ENCODE data around the gene TPGS1. TPM values are rescaled to one million over a fixed set of nuclear protein-coding genes. Genes with fewer than 3 reads are reported as not detected.

The TPGS1 gene
- total and polyA plus RNA-seq, 2 donors (not counting 3 experiments of a cell fraction or from before 2014, with no cell fraction given): 20.9 to 24.7 TPM

DNA sequence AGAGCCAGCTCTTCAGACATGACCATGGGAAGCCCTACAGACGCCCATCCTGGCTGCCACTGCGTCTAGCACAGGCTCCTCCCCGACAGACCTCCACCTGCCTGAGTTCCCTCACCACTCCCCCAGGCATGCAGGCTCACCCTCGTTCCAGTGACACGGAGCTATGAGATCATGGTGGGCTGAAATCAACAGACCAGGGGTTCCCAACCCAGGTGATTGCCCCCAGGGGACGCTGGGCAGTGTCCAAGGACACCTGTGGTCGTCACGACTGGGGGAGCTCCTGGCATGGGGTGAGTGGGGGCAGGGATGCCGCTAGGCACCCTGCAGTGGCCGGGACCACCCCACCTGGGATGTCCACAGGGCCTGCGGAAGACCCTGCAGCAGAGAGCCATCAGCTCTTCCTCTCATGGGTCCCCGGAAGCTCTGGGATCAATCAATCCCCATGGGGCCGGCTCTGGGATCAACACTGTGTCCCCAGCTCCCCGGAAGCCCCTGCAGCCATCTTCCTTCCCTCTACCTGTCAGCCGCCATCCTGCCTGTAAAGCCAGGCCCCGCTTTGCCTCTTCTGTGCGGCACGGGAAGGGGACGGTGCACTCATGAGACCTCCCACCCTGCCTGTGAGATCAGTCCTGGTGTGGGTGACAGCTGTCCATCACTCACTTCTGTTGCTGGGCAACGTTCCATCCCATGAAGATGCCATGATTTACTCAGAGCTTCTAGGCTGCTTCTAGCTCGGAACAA, 23.8 kb upstream of the TPGS1 start:
- no peaks in the 10 kb centered on the region for H3K4me1 ChIP-seq (ENCODE audit: control insufficient read depth, extremely low read depth, insufficient read depth, low read length)
- DNase-seq (ENCODE audit: low read depth, low spot score): no peak
- CTCF ChIA-PET: interaction anchor here (1.5 to 2.0 kb wide), 2 partner anchors 12 to 23 kb away, joined by 7 read pairs; partner anchors contain the start of gene MADCAM1
- TF ChIP-seq JUN (IDR thresholded peaks at IDR 0.05; ENCODE audit: borderline replicate concordance, insufficient read depth, insufficient read length, low read depth) (no peak), POLR2A (IDR thresholded peaks at IDR 0.05; ENCODE audit: low read depth, low read length) (no peak), MYC (IDR thresholded peaks at IDR 0.05; ENCODE audit: low read depth, low read length) (no peak), EZH2 (IDR thresholded peaks at IDR 0.05; ENCODE audit: borderline replicate concordance, low read depth, low read length, severe bottlenecking) (no peak), GATA2 (IDR thresholded peaks at IDR 0.05; ENCODE audit: insufficient read depth, insufficient read length, low read depth, low read length) (no peak)
- TF ChIP-seq, protein P1, sequence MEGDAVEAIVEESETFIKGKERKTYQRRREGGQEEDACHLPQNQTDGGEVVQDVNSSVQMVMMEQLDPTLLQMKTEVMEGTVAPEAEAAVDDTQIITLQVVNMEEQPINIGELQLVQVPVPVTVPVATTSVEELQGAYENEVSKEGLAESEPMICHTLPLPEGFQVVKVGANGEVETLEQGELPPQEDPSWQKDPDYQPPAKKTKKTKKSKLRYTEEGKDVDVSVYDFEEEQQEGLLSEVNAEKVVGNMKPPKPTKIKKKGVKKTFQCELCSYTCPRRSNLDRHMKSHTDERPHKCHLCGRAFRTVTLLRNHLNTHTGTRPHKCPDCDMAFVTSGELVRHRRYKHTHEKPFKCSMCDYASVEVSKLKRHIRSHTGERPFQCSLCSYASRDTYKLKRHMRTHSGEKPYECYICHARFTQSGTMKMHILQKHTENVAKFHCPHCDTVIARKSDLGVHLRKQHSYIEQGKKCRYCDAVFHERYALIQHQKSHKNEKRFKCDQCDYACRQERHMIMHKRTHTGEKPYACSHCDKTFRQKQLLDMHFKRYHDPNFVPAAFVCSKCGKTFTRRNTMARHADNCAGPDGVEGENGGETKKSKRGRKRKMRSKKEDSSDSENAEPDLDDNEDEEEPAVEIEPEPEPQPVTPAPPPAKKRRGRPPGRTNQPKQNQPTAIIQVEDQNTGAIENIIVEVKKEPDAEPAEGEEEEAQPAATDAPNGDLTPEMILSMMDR (IDR thresholded peaks at IDR 0.05; ENCODE audit: extremely low read depth in 1 of 2, insufficient read depth in 1 of 2, low read depth in 1 of 2, low read length in 2 of 2): no peak
- H3K27me3 ChIP-seq (ENCODE audit: control insufficient read depth in 2 of 2, insufficient read depth in 2 of 2, low read length in 2 of 2): no peaks in the 10 kb centered on the region
- no peak overlapping the region for H2AFZ ChIP-seq (ENCODE audit: low read depth, low read length)
- dilution Hi-C loops (cut with MboI; ENCODE audit: extremely low pct_ligation_motif_present, low sequenced_read_pairs): no loop called here
- BruUV-seq (replicated peaks): no TSS peak
- intact Hi-C loops (cut with micrococcal nuclease): loop anchor here (10.0 kb wide), 1 partner anchor 99 kb away; no protein-coding TSS in a partner anchor
- no peak overlapping the region for H3K27ac ChIP-seq (ENCODE audit: insufficient read depth, low read depth, low read length)
- no peaks in the 10 kb centered on the region for H3K36me3 ChIP-seq (ENCODE audit: control insufficient read depth in 2 of 2, extremely low read depth in 1 of 2, insufficient read depth in 2 of 2, low read length in 2 of 2)
- no peak for FAIRE-seq
- no peak overlapping the region for H3K4me2 ChIP-seq (ENCODE audit: insufficient read depth, low read length)
- H3K4me3 ChIP-seq (replicated peaks in 1 of 3; ENCODE audit: insufficient read depth in 1 of 3, low read depth in 1 of 3, low read length in 3 of 3): no peak overlapping the region
- peaks cover 6% of the 10 kb centered on the region for H3K9me3 ChIP-seq (replicated peaks; ENCODE audit: control insufficient read depth, insufficient read depth, low read length)
- POLR2A ChIA-PET: interaction anchor here (0.7 kb wide), 1 partner anchor 24 kb away, joined by 9 read pairs; no protein-coding TSS in a partner anchor
- H3K9ac ChIP-seq (replicated peaks; ENCODE audit: extremely low read depth, insufficient read depth, low read length): no peak overlapping the region
- H4K20me1 ChIP-seq (replicated peaks; ENCODE audit: control insufficient read depth, extremely low read depth, insufficient read depth, low read length): no peaks in the 10 kb centered on the region
- no peaks in the 10 kb centered on the region for H3K79me2 ChIP-seq (ENCODE audit: control insufficient read depth, insufficient read depth, low read length)
- H3K9me1 ChIP-seq (replicated peaks; ENCODE audit: control insufficient read depth, extremely low read depth, insufficient read depth, low read length): no peaks in the 10 kb centered on the region

All from endothelial cell of umbilical vein (primary cell).